T-helper 2 cell (primary cell): Measurements from ENCODE around the gene PTTG1.

Source experiments
- DNase-seq, 5 experiments: peaks; one replicate each; pipeline versions ENCODE4 v3.0.0 to v3.0.0-alpha.2; 2012 to 2022

The PTTG1 gene

GRCh38 chr5:160455600-160455999 is 33.9 kb downstream of the PTTG1 start:
- no peak for DNase-seq

- no peak for DNase-seq
Measured at GRCh38 chr5:160456480-160457177, 35.0 kb downstream of the PTTG1 start.

- no peak for DNase-seq
Measured at GRCh38 chr5:160457252-160457651, 35.6 kb downstream of the PTTG1 start.

GRCh38 chr5:160458806-160459800 is 37.4 kb downstream of the PTTG1 start:
- DNase-seq, result no peak

- DNase-seq, result peak in 1 of 5 experiments; percentile 46
Measured at GRCh38 chr5:160460377-160461049, 38.9 kb downstream of the PTTG1 start.

- DNase-seq, result no peak
Measured at GRCh38 chr5:160461378-160461777, 39.7 kb downstream of the PTTG1 start.

GRCh38 chr5:160462167-160462566 is 40.5 kb downstream of the PTTG1 start:
- DNase-seq, result no peak

GRCh38 chr5:160463227-160463626 is 41.6 kb downstream of the PTTG1 start:
- DNase-seq, result no peak

GRCh38 chr5:160463740-160464465 is 42.2 kb downstream of the PTTG1 start:
- DNase-seq, result no peak

- DNase-seq, result no peak
Measured at GRCh38 chr5:160464466-160464797, 42.8 kb downstream of the PTTG1 start.

- DNase-seq, result no peak
Measured at GRCh38 chr5:160466116-160466515, 44.5 kb downstream of the PTTG1 start.

- no peak for DNase-seq
Measured at GRCh38 chr5:160466889-160467554, 45.4 kb downstream of the PTTG1 start.

GRCh38 chr5:160467555-160468362 is 46.1 kb downstream of the PTTG1 start:
- DNase-seq, result peak; percentile 61 to 97 (median 75)

- peak in 1 of 5 experiments; percentile 59 for DNase-seq
Measured at GRCh38 chr5:160468363-160468975, 46.8 kb downstream of the PTTG1 start.

- DNase-seq, result peak in 1 of 5 experiments; percentile 52
Measured at GRCh38 chr5:160469156-160470144, 47.8 kb downstream of the PTTG1 start.

GRCh38 chr5:160470437-160471361 is 49.0 kb downstream of the PTTG1 start:
- peak in 1 of 5 experiments; percentile 84 for DNase-seq

- DNase-seq, result peak in 1 of 5 experiments; percentile 58
Measured at GRCh38 chr5:160471761-160472160, 50.1 kb downstream of the PTTG1 start.

GRCh38 chr5:160472482-160472881 is 50.8 kb downstream of the PTTG1 start:
- DNase-seq, result no peak
